ENCODE data around the gene SEMA6D. TPM values are rescaled to one million over a fixed set of nuclear protein-coding genes. Genes with fewer than 3 reads are reported as not detected.
A peak's percentile ranks its signal among the peaks of the same experiment; 100 is the strongest.

Gene SEMA6D
- total RNA-seq, 1 donor from 2014 or later = 2.6 TPM

DNA sequence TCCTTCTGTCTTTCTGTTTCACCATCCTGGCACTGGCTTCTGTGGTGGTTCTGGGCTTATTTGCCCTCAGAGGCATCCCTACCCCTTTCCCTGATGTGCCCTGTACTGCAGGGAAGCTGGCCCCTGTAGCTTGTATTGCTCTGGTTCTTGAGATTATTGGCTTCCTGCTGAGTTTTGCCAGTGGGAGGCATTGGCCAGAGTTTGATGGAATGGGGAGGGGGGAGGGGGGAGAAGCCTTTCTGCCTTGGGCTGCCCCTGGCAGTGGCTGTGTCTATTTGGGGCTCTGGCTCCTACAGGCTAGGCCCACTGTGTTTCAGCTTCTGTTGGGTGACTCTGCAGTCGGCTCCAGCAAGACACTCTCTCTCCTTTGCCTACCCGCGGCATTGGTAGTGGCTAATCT is 41.6 kb upstream of the SEMA6D start:
- no peak overlapping the region for H3K4me3 ChIP-seq (ENCODE audit: low read depth, low read length)
- H3K27me3 ChIP-seq (ENCODE audit: control insufficient read depth, insufficient read depth, low read length) = no peaks in the 10 kb centered on the region
- TF ChIP-seq, protein P1, sequence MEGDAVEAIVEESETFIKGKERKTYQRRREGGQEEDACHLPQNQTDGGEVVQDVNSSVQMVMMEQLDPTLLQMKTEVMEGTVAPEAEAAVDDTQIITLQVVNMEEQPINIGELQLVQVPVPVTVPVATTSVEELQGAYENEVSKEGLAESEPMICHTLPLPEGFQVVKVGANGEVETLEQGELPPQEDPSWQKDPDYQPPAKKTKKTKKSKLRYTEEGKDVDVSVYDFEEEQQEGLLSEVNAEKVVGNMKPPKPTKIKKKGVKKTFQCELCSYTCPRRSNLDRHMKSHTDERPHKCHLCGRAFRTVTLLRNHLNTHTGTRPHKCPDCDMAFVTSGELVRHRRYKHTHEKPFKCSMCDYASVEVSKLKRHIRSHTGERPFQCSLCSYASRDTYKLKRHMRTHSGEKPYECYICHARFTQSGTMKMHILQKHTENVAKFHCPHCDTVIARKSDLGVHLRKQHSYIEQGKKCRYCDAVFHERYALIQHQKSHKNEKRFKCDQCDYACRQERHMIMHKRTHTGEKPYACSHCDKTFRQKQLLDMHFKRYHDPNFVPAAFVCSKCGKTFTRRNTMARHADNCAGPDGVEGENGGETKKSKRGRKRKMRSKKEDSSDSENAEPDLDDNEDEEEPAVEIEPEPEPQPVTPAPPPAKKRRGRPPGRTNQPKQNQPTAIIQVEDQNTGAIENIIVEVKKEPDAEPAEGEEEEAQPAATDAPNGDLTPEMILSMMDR (IDR thresholded peaks at IDR 0.05; ENCODE audit: insufficient read depth, low read length, severe bottlenecking) = no peak
- DNase-seq (ENCODE audit: low read depth) (no peak), FAIRE-seq (no peak)
- no peaks in the 10 kb centered on the region for H3K36me3 ChIP-seq (ENCODE audit: control insufficient read depth, insufficient read depth, low read length)

DNA sequence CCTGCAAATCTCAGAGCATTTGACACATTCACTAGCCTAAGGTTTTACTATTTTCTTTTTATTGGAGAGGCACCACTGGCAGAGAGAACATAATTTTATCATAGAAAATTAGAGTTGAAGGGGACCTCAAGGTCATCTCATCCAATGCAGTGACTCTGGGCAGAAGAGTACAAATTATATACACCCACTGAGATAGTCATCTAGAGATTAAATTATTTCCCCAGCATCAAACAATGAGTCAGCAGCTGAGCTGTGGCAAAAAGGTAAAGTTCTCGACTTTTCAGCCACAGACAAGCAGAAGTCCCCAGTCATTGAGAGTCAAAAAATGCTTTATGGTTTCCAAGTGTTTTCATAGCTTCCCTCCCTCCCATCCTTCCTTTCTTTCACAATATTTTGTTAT is 39.3 kb upstream of the SEMA6D start:
- peak; percentile 31 for DNase-seq (ENCODE audit: low read depth)

DNA sequence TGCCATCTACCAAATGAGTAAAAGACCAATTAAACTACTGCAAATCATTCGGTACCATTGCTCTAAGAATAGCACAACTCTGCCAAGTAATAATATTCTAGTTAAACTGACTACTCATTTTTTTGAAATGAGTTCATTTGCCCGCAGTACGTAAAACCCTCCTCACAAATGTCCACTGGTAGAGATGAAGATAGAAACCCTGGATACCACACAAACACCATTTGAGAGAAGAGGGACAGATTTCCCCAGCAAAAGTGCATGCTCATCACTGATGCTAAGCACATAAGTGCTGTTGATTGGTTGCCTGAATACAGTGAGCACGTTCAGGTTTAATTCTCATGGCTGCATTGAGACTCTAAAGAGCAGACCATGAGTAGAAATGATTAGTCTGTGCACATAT is 34.6 kb upstream of the SEMA6D start:
- H3K4me3 ChIP-seq (ENCODE audit: low read depth, low read length) = no peak overlapping the region
- no peaks in the 10 kb centered on the region for H3K36me3 ChIP-seq (ENCODE audit: control insufficient read depth, insufficient read depth, low read length)
- TF ChIP-seq, protein P1 (IDR thresholded peaks at IDR 0.05; ENCODE audit: insufficient read depth, low read length, severe bottlenecking) = no peak
- no peak for DNase-seq (ENCODE audit: low read depth)
- no peaks in the 10 kb centered on the region for H3K27me3 ChIP-seq (ENCODE audit: control insufficient read depth, insufficient read depth, low read length)
- no peak for FAIRE-seq

More for the DNA sequence above, 39.3 kb upstream of the SEMA6D start:
- TF ChIP-seq, protein P1 (IDR thresholded peaks at IDR 0.05; ENCODE audit: insufficient read depth, low read length, severe bottlenecking) = no peak
- Histone ChIP-seq H3K36me3 (ENCODE audit: control insufficient read depth, insufficient read depth, low read length) (no peaks in the 10 kb centered on the region), H3K4me3 (ENCODE audit: low read depth, low read length) (no peak overlapping the region), H3K27me3 (ENCODE audit: control insufficient read depth, insufficient read depth, low read length) (no peaks in the 10 kb centered on the region)
- no peak for FAIRE-seq

DNA sequence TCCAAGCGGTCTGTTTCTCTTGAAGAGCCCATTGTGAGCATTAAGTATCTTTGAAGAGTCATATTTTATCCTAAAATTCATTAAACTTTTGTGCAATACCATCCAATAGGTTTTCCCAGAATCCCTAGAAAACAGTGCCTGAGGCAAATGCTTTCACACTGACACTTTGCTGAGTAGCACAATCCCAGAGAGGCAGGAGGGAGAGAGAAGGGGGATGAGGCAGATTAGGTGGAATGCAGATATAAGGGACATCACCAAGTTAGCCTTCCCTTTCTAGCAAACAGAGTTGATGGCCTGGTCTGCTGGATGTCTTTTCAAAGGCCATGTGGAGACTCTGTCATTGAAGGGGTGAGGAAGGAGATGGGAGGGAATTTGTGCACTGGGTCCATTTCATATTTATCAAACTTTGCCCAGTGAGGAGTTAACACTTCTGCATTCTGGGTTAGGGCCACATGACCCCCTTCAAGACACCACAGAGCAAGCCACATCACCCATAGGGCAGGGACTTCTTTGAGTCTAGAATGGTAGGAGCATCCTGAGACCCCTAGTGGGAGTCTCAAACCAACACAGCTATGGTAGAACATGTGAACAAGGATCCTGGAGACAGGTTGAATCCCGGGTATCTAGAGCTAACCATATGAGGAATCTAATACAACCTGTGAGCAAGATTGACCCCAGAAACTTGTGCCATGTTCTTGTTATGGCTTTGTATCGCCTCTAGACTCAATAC is 32.0 kb upstream of the SEMA6D start:
- Histone ChIP-seq H3K27me3 (ENCODE audit: control insufficient read depth, insufficient read depth, low read length) (no peaks in the 10 kb centered on the region), H3K4me3 (ENCODE audit: low read depth, low read length) (no peak overlapping the region), H3K36me3 (ENCODE audit: control insufficient read depth, insufficient read depth, low read length) (no peaks in the 10 kb centered on the region)
- FAIRE-seq = no peak
- TF ChIP-seq, protein P1 (IDR thresholded peaks at IDR 0.05; ENCODE audit: insufficient read depth, low read length, severe bottlenecking) = no peak
- peak; percentile 78 for DNase-seq (ENCODE audit: low read depth)

DNA sequence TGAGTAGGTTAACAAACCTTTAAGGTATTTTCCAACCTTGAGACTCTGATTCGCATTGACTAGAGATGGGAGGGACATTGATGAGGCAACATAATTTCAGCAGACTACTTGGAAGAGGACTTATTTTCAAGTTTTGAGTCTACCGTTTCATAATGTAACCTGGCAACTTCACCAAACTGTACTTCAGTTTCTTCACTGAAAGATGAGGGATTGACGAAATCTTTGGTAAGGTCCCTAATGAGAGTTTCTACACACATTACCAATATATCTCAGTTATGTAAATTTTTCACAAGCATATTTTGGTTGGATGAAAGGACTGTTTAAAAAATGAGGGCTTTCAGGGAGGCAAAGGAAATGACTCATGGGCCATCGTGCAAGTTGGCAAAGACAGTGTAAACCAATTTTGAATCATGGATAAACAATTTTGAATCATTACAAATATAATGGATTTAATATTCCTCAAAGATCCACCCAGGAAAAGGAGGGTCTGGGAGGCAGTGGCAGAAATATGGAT is 28.7 kb upstream of the SEMA6D start:
- Histone ChIP-seq H3K27me3 (ENCODE audit: control insufficient read depth, insufficient read depth, low read length) (no peaks in the 10 kb centered on the region), H3K36me3 (ENCODE audit: control insufficient read depth, insufficient read depth, low read length) (no peaks in the 10 kb centered on the region), H3K4me3 (ENCODE audit: low read depth, low read length) (no peak overlapping the region)
- DNase-seq (ENCODE audit: low read depth) = peak; percentile 87
- TF ChIP-seq, protein P1 (IDR thresholded peaks at IDR 0.05; ENCODE audit: insufficient read depth, low read length, severe bottlenecking) = no peak
- FAIRE-seq = no peak

Data from bronchial epithelial cell (primary cell).